ENCODE results near the gene C19orf67. TPM values are rescaled to one million over a fixed set of nuclear protein-coding genes. Genes with fewer than 3 reads are reported as not detected.

Gene C19orf67
- total RNA-seq, 1 donor = not detected

DNA sequence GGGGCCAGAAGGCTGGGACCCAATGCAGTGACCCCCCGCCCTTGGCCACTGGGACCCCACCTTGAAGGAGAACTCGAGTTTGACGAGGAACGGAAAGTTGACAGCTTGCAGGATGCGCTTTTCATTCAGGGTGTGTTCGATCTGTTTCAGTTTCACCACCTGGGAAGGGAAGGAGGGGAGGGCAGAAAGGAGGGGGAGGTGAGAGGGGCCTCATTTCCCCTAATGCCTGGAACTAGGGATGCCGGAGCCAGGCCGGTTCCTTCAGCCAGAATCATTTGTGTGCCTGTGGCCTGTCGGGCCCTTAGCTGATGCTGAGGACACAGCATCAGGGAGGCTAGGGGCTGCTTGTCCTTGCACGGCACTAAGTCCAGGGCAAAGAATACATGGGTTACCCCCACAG lies 17.2 kb upstream of the C19orf67 start:
- no peak for DNase-seq (ENCODE audit: low read depth)
- TF ChIP-seq, protein P1, sequence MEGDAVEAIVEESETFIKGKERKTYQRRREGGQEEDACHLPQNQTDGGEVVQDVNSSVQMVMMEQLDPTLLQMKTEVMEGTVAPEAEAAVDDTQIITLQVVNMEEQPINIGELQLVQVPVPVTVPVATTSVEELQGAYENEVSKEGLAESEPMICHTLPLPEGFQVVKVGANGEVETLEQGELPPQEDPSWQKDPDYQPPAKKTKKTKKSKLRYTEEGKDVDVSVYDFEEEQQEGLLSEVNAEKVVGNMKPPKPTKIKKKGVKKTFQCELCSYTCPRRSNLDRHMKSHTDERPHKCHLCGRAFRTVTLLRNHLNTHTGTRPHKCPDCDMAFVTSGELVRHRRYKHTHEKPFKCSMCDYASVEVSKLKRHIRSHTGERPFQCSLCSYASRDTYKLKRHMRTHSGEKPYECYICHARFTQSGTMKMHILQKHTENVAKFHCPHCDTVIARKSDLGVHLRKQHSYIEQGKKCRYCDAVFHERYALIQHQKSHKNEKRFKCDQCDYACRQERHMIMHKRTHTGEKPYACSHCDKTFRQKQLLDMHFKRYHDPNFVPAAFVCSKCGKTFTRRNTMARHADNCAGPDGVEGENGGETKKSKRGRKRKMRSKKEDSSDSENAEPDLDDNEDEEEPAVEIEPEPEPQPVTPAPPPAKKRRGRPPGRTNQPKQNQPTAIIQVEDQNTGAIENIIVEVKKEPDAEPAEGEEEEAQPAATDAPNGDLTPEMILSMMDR (IDR thresholded peaks at IDR 0.05; ENCODE audit: insufficient read depth, low read depth, low read length) = no peak
- no peak overlapping the region for H3K4me3 ChIP-seq (ENCODE audit: low read depth, low read length)

DNA sequence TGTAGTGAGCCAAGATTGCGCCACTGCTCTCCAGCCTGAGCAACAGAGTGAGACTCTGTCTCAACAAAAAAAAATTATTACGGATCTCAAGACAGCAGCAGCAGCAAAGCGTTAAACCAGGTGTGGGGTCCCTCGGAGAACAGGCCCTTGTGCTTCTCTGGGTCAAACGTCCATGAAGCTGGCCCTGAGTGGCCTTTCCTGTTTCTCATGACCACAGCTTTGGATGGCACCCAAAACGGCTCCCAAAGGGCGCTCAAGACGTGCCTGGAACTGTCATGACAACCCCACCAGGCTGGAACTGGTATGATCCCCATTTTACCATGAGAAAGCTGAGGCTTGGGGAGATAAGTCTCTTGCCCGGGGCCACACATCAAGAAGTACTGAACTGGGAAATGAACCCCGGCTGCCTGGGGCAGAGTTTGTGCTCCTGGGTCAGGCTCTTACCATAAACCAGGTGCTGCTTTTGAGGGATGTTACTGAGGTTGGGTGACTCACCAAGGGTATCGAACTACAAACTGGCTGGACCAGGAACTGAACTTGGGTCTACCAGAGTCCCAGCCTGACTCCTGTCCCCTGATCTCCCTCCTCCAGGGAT lies 16.6 kb upstream of the C19orf67 start:
- no peak for DNase-seq (ENCODE audit: low read depth)
- no peak overlapping the region for H3K4me3 ChIP-seq (ENCODE audit: low read depth, low read length)
- TF ChIP-seq, protein P1 (IDR thresholded peaks at IDR 0.05; ENCODE audit: insufficient read depth, low read depth, low read length) = no peak

DNA sequence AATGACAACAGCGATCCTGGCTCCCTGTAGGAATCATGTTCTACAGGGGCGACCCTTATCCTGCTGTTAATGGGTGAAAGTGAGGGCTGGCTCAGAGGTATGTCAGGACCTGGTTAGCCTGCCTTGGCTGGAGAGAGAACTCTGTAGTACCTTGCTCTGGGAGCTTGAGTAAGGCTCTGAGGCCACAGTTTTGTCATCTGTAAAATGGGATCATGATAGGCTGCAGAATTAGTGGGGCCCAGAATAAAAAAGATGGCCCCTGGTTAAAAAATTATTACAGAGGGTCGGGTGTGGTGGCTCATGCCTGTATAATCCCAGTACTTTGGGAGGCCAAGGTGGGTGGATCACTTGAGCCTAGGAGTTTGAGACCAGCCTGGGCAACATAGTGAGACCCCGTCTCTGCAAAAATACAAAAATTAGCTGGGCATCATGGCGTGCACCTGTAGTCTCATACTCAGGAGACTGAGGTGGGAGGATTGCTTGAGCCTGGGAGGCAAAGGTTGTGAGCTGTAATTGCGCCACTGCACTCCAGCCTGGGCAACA lies 15.5 kb upstream of the C19orf67 start:
- DNase-seq (ENCODE audit: low read depth) = no peak
- H3K4me3 ChIP-seq (ENCODE audit: low read depth, low read length) = no peak overlapping the region
- TF ChIP-seq, protein P1 (IDR thresholded peaks at IDR 0.05; ENCODE audit: insufficient read depth, low read depth, low read length) = no peak

DNA sequence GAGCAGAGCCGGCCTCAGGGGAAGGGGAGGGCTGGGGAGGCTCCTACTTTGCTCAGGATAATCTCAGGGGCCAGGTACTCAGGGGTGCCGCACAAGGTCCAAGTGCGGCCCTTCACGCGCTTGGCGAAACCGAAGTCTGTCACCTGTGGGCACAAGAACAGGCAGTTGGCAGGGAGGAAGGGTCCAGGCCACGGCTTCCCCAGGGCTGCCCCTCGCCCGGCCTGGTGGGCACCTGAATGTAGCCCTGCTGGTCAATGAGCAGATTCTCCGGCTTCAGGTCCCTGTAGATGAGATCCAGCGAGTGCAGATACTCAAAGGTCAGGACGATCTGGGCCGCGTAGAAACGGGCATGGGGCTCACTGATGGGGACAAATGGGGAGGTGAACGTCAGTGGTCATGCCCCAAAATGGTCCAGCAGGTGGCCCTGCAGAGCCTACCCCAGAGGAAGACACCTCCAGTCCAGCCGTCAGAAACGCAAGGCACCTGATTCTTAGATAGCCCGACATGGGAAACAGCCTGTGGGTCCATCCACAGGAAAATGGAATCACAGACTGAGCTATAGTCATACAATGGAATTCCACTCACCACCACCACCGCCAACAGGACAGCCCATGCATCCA lies 12.1 kb upstream of the C19orf67 start:
- DNase-seq (ENCODE audit: low read depth) = no peak

DNA sequence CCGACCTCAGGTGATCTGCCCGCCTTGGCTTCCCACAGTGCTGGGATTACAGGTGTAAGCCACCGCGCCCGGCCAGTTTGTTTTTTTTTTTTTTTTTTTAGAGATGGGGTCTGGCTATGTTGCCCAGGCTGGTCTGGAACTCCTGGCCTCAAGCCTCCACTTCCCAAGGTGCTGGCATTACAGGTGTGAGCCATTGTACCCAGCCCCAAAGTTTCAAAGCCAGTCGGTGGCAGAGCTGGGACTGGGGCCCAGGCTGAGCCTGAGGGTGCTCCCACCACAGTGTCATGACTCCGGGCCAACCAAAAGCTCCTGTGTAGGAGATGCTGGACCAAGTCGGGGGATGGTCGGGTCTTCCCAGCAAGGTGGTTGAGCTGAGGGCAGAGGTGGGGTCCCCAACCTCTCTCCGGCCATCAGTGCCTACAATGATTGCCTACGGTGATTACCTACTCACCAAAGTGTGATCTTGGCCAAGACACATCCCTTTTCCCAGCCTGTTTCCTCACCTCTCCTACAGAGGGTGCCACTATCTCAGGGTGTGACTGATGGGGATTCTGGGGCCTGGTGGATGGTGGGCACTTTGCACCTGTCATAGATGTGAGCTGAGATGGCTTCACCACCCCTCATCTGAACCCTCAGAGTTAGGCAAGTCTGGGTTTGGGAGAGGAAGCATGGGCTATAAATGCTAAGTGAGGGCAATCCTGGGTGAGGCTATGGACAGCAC lies 10.8 kb upstream of the C19orf67 start:
- TF ChIP-seq, protein P1 (IDR thresholded peaks at IDR 0.05; ENCODE audit: insufficient read depth, low read depth, low read length) = peak; percentile 14
- no peak overlapping the region for H3K4me3 ChIP-seq (ENCODE audit: low read depth, low read length)
- no peak for DNase-seq (ENCODE audit: low read depth)

More for the DNA sequence above, 12.1 kb upstream of the C19orf67 start:
- TF ChIP-seq, protein P1 (IDR thresholded peaks at IDR 0.05; ENCODE audit: insufficient read depth, low read depth, low read length) = peak; percentile 23
- no peak overlapping the region for H3K4me3 ChIP-seq (ENCODE audit: low read depth, low read length)

DNA sequence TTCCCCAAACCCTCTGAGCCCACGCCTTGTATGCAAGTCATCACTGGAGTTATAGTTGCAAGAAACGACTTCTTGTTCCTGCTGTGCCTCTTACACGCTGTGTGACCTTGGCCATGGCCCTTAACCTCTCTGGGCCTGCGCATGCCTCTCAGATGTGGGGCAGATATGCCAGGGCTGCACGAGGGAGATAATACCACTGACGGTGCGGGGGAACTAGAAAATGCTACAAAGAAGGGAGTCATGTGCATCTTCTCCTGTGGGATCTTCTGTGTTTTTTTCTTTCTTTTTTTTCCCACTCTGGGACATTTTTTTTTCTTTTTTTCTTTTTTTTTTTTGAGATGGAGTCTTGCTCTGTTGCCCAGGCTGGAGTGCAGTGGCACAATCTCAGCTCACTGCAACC lies 9.3 kb upstream of the C19orf67 start:
- TF ChIP-seq, protein P1 (IDR thresholded peaks at IDR 0.05; ENCODE audit: insufficient read depth, low read depth, low read length) = no peak
- no peak overlapping the region for H3K4me3 ChIP-seq (ENCODE audit: low read depth, low read length)
- DNase-seq (ENCODE audit: low read depth) = no peak
